ENCODE measurements around the gene NLRP3. TPM values are rescaled to one million over a fixed set of nuclear protein-coding genes. Genes with fewer than 3 reads are reported as not detected.

Gene NLRP3
- total RNA-seq, result 0.19 TPM in 1 of 2 replicates, not detected in the other

GRCh38 chr1:247415423-247416361 is at the start of gene NLRP3:
Gene NLRP3 (plus strand): TSS chr1:247416173. CDS start chr1:247418801, 2,628 bp downstream.

Other genes with a start within 250 kb of the NLRP3 start
- gene ZNF124, start 244.2 kb upstream of the NLRP3 start, total RNA-seq, result 41.8 and 69.6 TPM in 2 replicates
- gene VN1R5, start 160.1 kb upstream of the NLRP3 start, total RNA-seq, result not detected in 2 replicates
- gene ZNF496, start 84.3 kb upstream of the NLRP3 start, total RNA-seq, result 8.2 and 10.4 TPM in 2 replicates
- not detected in 2 replicates for gene OR2B11, start 41.9 kb downstream of the NLRP3 start, total RNA-seq
- not detected in 2 replicates for gene OR2C3, start 120.3 kb downstream of the NLRP3 start, total RNA-seq
- not detected in 2 replicates for gene GCSAML, start 133.0 kb downstream of the NLRP3 start, total RNA-seq
- gene OR2G2, start 172.2 kb downstream of the NLRP3 start, total RNA-seq, result not detected in 2 replicates
- not detected in 2 replicates for gene OR2G3, start 189.4 kb downstream of the NLRP3 start, total RNA-seq

All from regular cardiac myocyte (primary cell).